Measurements from ENCODE around the gene EXO1.
"Not testable (repeated sequence)": the region's sequence is repeated elsewhere in the genome, so short reads cannot be mapped to it uniquely, and the experiment has no call there.

Gene EXO1

GRCh38 chr1:241822846-241823245 is 25.2 kb upstream of the EXO1 start:
- TF ChIP-seq CTCF (conservative IDR thresholded peaks at IDR 0.05; ENCODE audit: low read depth) = no peak
- ChIA-PET CTCF (no interaction called here), POLR2A (ENCODE audit: low non-redundant PET) (no interaction called here)
- H3K27ac ChIP-seq = no peak overlapping the region
- no peak for DNase-seq (ENCODE audit: low spot score)

GRCh38 chr1:241823925-241824324 is 24.1 kb upstream of the EXO1 start:
- no peak for DNase-seq (ENCODE audit: low spot score)
- no peak overlapping the region for H3K27ac ChIP-seq
- TF ChIP-seq CTCF (conservative IDR thresholded peaks at IDR 0.05; ENCODE audit: low read depth) = no peak
- CTCF ChIA-PET = no interaction called here
- POLR2A ChIA-PET (ENCODE audit: low non-redundant PET) = no interaction called here

GRCh38 chr1:241825581-241825980 is 22.4 kb upstream of the EXO1 start:
- TF ChIP-seq CTCF (conservative IDR thresholded peaks at IDR 0.05; ENCODE audit: low read depth) = no peak
- ChIA-PET POLR2A (ENCODE audit: low non-redundant PET) (no interaction called here), CTCF (interaction anchor here (0.6 to 0.7 kb wide), 2 partner anchors 16 to 93 kb away, joined by 3 to 4 read pairs; no protein-coding TSS in a partner anchor)
- no peak for DNase-seq (ENCODE audit: low spot score)
- H3K27ac ChIP-seq = no peak overlapping the region

GRCh38 chr1:241826613-241827012 is 21.4 kb upstream of the EXO1 start:
- H3K27ac ChIP-seq; CTCF ChIA-PET; POLR2A ChIA-PET (ENCODE audit: low non-redundant PET); DNase-seq (ENCODE audit: low spot score): not testable (repeated sequence)

- CTCF ChIA-PET = interaction anchor here (0.7 kb wide), 1 partner anchor 43 kb away, joined by 3 read pairs; no protein-coding TSS in a partner anchor
- DNase-seq (ENCODE audit: low spot score) = no peak
- no peak overlapping the region for H3K27ac ChIP-seq
- TF ChIP-seq CTCF (conservative IDR thresholded peaks at IDR 0.05; ENCODE audit: low read depth) = no peak
- POLR2A ChIA-PET (ENCODE audit: low non-redundant PET) = no interaction called here
Observed at GRCh38 chr1:241827264-241827663, 20.7 kb upstream of the EXO1 start.

GRCh38 chr1:241828463-241829021 is 19.5 kb upstream of the EXO1 start:
- DNase-seq (ENCODE audit: low spot score) = no peak
- TF ChIP-seq CTCF (conservative IDR thresholded peaks at IDR 0.05; ENCODE audit: low read depth) = no peak
- no peak overlapping the region for H3K27ac ChIP-seq
- CTCF ChIA-PET = no interaction called here
- POLR2A ChIA-PET (ENCODE audit: low non-redundant PET) = no interaction called here

- H3K27ac ChIP-seq = no peak overlapping the region
- TF ChIP-seq CTCF (conservative IDR thresholded peaks at IDR 0.05; ENCODE audit: low read depth) = no peak
- POLR2A ChIA-PET (ENCODE audit: low non-redundant PET) = no interaction called here
- CTCF ChIA-PET = no interaction called here
- DNase-seq (ENCODE audit: low spot score) = no peak
Observed at GRCh38 chr1:241829468-241829867, 18.5 kb upstream of the EXO1 start.

Data from RWPE1 (cell line).